ENCODE results near the gene IFNA6.

DNA sequence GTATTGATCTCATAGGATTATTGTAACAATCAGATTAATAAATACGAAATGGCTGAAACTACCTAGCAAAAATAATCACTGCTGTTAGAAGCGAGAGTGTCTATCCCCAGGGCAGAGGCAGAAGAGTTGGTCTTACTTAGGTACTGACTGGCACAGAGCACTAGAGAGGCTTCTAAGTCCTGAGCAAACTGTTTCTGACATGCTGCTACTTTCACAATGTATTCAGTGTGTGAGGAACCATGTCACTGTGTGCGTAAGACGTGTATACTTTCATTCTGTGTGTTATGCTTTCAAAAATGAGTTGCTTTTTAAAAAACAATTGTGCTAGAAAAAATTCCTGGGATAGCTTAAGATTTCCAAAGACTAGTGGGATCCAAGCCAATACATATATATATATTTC, 10.0 kb downstream of the IFNA6 start:
- TF ChIP-seq, protein P1, sequence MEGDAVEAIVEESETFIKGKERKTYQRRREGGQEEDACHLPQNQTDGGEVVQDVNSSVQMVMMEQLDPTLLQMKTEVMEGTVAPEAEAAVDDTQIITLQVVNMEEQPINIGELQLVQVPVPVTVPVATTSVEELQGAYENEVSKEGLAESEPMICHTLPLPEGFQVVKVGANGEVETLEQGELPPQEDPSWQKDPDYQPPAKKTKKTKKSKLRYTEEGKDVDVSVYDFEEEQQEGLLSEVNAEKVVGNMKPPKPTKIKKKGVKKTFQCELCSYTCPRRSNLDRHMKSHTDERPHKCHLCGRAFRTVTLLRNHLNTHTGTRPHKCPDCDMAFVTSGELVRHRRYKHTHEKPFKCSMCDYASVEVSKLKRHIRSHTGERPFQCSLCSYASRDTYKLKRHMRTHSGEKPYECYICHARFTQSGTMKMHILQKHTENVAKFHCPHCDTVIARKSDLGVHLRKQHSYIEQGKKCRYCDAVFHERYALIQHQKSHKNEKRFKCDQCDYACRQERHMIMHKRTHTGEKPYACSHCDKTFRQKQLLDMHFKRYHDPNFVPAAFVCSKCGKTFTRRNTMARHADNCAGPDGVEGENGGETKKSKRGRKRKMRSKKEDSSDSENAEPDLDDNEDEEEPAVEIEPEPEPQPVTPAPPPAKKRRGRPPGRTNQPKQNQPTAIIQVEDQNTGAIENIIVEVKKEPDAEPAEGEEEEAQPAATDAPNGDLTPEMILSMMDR (IDR thresholded peaks at IDR 0.05) = no peak
- TF ChIP-seq POLR2A (IDR thresholded peaks at IDR 0.05) (no peak), EP300 (IDR thresholded peaks at IDR 0.05) (no peak)
